A549 treated with RU486 at 1 μM for 4 hours (cell line): ENCODE measurements around the gene SPATA13. TPM values are rescaled to one million over a fixed set of nuclear protein-coding genes. Genes with fewer than 3 reads are reported as not detected.

ENCODE experiments used
- total RNA-seq: library from RNA; stranded (reverse); fragments of 200-300 nt; extraction: Qiagen RNA extraction; gene quantifications from 5 replicates; pipeline ENCODE4 v1.2.3, GENCODE V29; 2022; ENCODE audit warnings: low read depth

SPATA13 gene
- 5.4 to 7.6 TPM (median 7.1 TPM) in 5 replicates for total RNA-seq

DNA sequence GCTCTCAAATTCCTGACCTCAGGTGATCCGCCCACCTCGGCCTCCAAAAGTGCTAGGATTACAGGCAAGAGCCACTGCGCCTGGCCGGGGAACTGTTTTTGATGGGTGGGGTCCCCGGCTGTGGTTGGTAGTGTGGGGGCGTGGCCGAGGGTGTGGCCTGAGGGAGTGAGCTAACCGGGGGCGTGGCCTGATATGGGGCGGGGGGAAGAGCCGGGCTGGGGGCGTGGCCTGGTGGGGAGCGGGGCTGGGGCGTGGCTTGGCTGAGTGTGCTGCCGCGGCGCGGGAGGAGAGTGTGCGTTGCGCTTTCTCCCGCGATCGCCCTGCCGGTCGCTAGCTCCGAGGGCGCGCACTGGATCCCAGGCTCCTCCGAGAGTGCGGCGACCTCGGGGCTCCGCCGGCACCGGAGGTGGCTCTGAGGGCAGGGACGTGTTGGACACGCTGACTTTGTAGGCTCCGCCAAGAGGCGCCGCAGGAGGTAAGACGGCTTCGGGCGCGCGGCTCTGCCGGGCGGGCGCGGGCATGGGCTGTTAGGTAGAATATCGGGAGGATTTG, at the start of gene SPATA13:
TSS of gene SPATA13 (plus strand) at position 263 of the 552 bp plus-strand sequence. CDS start 62,210 bp downstream, outside the sequence.

GRCh38 chr13:24309300-24309699, 148.8 kb downstream of the SPATA13 start, which contains the start of gene C1QTNF9:
Gene C1QTNF9, plus strand, starts transcription at chr13:24309580. Its CDS starts 6,424 bp downstream, at chr13:24316004.

Other genes with a start within 250 kb of the SPATA13 start
- not detected in 5 replicates for gene C1QTNF9, start 148.9 kb downstream of the SPATA13 start, total RNA-seq